OCI-LY7 (cell line): ENCODE results near the gene WDTC1. TPM values are rescaled to one million over a fixed set of nuclear protein-coding genes. Genes with fewer than 3 reads are reported as not detected.

Experiments used
- BruUV-seq: library from RNA; stranded (reverse); fragments of 400-500 nt; replicated peaks from 2 replicates; lab custom pipeline; 2021; lab: Mats Ljungman, UMichigan
- CTCF ChIA-PET: fragments of 300-600 bp; sonication (Branson Sonifier 250); formaldehyde crosslinking; loops from one replicate; lab custom pipeline; 2022; ENCODE audit warnings: antibody characterized with exemption; ENCODE audit not compliant: unreplicated experiment; lab: Charles Lee
- POLR2A ChIA-PET: fragments of 300-600 bp; sonication (Branson Sonifier 250); formaldehyde crosslinking; loops from one replicate; lab custom pipeline; 2022; ENCODE audit warnings: antibody characterized with exemption; lab: Charles Lee
- DNase-seq: peaks from one replicate; pipeline ENCODE4 v3.0.0-alpha.2; 2015; ENCODE audit warnings: low spot score
- H2AFZ ChIP-seq: fragments of 200-600 bp; sonication (generic), shearing (Covaris generic); 2 replicates; pipeline ENCODE4 v1.6.1; 2014; ENCODE audit warnings: mild to moderate bottlenecking, antibody characterized with exemption, low read length, moderate library complexity
- H3K27ac ChIP-seq: fragments of 200-600 bp; sonication (generic); 2 replicates; pipeline ENCODE4 v1.5.1; 2014; ENCODE audit warnings: mixed run types, low read depth, mild to moderate bottlenecking, moderate library complexity, low read length, inconsistent platforms; ENCODE audit not compliant: poor library complexity, severe bottlenecking
- H3K36me3 ChIP-seq: fragments of 200-600 bp; sonication (generic); 2 replicates; pipeline ENCODE4 v1.6.1; 2014; ENCODE audit warnings: mild to moderate bottlenecking, antibody characterized with exemption, low read length, moderate library complexity, mixed read lengths; ENCODE audit not compliant: insufficient read depth
- H3K4me1 ChIP-seq: fragments of 200-600 bp; sonication (generic); 2 replicates; pipeline ENCODE4 v1.5.1; 2014; ENCODE audit warnings: mild to moderate bottlenecking, low read length; ENCODE audit not compliant: insufficient read depth, poor library complexity, severe bottlenecking
- H3K4me2 ChIP-seq: fragments of 200-600 bp; sonication (generic); 2 replicates; pipeline ENCODE4 v1.6.1; 2014; ENCODE audit warnings: mild to moderate bottlenecking, low read length
- H3K4me3 ChIP-seq: fragments of 200-600 bp; sonication (generic); 2 replicates; pipeline ENCODE4 v1.5.1; 2014; ENCODE audit warnings: mild to moderate bottlenecking, low read depth, low read length; ENCODE audit not compliant: poor library complexity, severe bottlenecking
- H3K79me2 ChIP-seq: fragments of 200-600 bp; sonication (generic); 2 replicates; pipeline ENCODE4 v1.6.1; 2016; ENCODE audit warnings: low read depth, mild to moderate bottlenecking, low read length, moderate library complexity, mixed read lengths; ENCODE audit not compliant: insufficient read depth
- H3K9me2 ChIP-seq: fragments of 200-600 bp; sonication (generic); 2 replicates; pipeline ENCODE4 v1.6.1; 2016; ENCODE audit warnings: mild to moderate bottlenecking, low read length, mixed read lengths; ENCODE audit not compliant: insufficient read depth
- H3K9me3 ChIP-seq: fragments of 200-600 bp; sonication (generic); 2 replicates; pipeline ENCODE4 v1.6.1; 2014; ENCODE audit warnings: mild to moderate bottlenecking, mixed run types, low read length, mixed read lengths
- H4K20me1 ChIP-seq: fragments of 200-600 bp; sonication (generic); 2 replicates; pipeline ENCODE4 v1.6.1; 2014; ENCODE audit warnings: mild to moderate bottlenecking, antibody characterized with exemption, low read length, moderate library complexity, mixed read lengths; ENCODE audit not compliant: insufficient read depth
- EZH2phosphoT487 ChIP-seq: fragments of 200-600 bp; sonication (generic); IDR thresholded peaks from 2 replicates; pipeline ENCODE4 v1.6.1; 2018; ENCODE audit warnings: low read depth, borderline replicate concordance, mild to moderate bottlenecking, mixed run types, antibody characterized with exemption, low read length, moderate library complexity, mixed read lengths
- intact Hi-C: fragments of 100-400 bp; cut with micrococcal nuclease; formaldehyde crosslinking; loops from one replicate; pipeline ENCODE4 v1.10.0; 2022; ENCODE audit not compliant: unreplicated experiment
- total RNA-seq, 2 experiments: library from RNA; depleted of rRNA in 1 of 2; stranded (reverse); fragments of >200 nt in 1 of 2; shearing (Covaris generic) in 1 of 2; gene quantifications; 2 replicates each; pipeline ENCODE4 v1.2.3, GENCODE V29; 2014 to 2022
- TF ChIP-seq, protein P1 (sequence below): fragments of 200-600 bp; sonication (generic); conservative IDR thresholded peaks from 2 replicates; pipeline ENCODE4 v1.5.1; 2014; ENCODE audit warnings: mild to moderate bottlenecking, antibody characterized with exemption, low read length, moderate library complexity, mixed read lengths

Gene WDTC1
- total RNA-seq, 2 experiments from 2014 or later, result 18.2 to 27.8 TPM

DNA sequence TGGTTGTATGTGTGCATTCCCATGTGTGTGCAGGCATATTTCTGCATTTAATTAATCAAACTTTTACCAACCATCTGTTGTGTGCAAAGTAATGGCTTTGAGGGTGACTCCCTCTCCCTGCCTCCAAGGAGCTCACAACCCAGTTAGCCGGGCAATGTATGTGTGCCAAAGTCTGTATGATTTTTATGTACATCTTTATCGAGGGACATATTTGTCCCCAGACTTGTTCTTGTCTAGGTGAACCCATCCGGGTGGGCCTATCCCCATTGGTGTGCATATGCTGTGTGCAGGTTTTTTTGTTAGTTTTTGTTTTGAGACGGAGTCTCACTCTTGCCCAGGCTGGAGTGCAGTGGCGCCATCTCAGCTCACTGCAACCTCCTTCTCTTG is 109.2 kb downstream of the WDTC1 start:
- H3K4me3 ChIP-seq, result peak overlapping the region; percentile 81
- H3K27ac ChIP-seq, result peak overlapping the region; percentile 70
- no peaks in the 10 kb centered on the region for H3K9me3 ChIP-seq
- no peaks in the 10 kb centered on the region for H3K9me2 ChIP-seq
- peak overlapping the region; percentile 96 for H3K4me2 ChIP-seq
- peak overlapping the region; percentile 76; the same call in 1 of the 2 replicates for H2AFZ ChIP-seq
- ChIA-PET POLR2A (interaction anchor here (1.1 kb wide), 1 partner anchor 93 kb away, joined by 3 read pairs; no protein-coding TSS in a partner anchor), CTCF (interaction anchor here (0.6 kb wide), 1 partner anchor 13 kb away, joined by 3 read pairs; no protein-coding TSS in a partner anchor)
- BruUV-seq, result no TSS peak
- intact Hi-C loops, result loop anchor here (1.0 to 5.0 kb wide), 2 partner anchors 14 to 49 kb away; partner anchors contain the start of gene GPR3
- DNase-seq, result peak; percentile 24
- TF ChIP-seq EZH2phosphoT487, result no peak
- TF ChIP-seq, protein P1, sequence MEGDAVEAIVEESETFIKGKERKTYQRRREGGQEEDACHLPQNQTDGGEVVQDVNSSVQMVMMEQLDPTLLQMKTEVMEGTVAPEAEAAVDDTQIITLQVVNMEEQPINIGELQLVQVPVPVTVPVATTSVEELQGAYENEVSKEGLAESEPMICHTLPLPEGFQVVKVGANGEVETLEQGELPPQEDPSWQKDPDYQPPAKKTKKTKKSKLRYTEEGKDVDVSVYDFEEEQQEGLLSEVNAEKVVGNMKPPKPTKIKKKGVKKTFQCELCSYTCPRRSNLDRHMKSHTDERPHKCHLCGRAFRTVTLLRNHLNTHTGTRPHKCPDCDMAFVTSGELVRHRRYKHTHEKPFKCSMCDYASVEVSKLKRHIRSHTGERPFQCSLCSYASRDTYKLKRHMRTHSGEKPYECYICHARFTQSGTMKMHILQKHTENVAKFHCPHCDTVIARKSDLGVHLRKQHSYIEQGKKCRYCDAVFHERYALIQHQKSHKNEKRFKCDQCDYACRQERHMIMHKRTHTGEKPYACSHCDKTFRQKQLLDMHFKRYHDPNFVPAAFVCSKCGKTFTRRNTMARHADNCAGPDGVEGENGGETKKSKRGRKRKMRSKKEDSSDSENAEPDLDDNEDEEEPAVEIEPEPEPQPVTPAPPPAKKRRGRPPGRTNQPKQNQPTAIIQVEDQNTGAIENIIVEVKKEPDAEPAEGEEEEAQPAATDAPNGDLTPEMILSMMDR, result 0 out of 2 replicates have a peak, but pooled peaks have one; percentile 17
- H3K4me1 ChIP-seq, result peaks cover 44% of the 10 kb centered on the region
- peaks cover 5% of the 10 kb centered on the region; the same call in 1 of the 2 replicates for H3K79me2 ChIP-seq
- H3K36me3 ChIP-seq, result peaks cover 8% of the 10 kb centered on the region; the same call in 1 of the 2 replicates
- no peaks in the 10 kb centered on the region for H4K20me1 ChIP-seq

DNA sequence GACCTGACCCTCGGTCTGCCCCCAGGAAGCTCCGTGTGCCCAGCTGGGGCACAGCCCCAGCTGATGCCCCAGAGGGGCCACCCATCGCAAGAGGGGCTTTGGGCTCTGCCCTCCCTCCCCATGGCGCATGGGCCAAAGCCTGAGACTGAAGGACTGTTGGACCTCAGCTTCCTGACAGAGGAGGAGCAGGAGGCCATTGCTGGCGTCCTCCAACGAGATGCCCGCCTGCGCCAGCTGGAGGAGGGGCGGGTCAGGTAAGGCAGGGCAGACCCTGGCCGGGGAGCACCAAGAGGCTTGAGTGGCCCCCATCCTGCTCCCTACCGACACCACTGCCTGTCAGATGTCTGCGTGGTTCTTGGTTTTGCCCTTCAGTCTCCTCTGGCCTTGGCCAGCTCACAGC is 110.8 kb downstream of the WDTC1 start:
- POLR2A ChIA-PET, result interaction anchor here (0.5 to 0.6 kb wide), 2 partner anchors 233 to 904 kb away, joined by 3 read pairs; no protein-coding TSS in a partner anchor
- no peaks in the 10 kb centered on the region for H3K9me3 ChIP-seq
- no peaks in the 10 kb centered on the region for H3K9me2 ChIP-seq
- no peaks in the 10 kb centered on the region for H4K20me1 ChIP-seq
- no peak overlapping the region for H3K4me3 ChIP-seq
- H3K79me2 ChIP-seq, result peaks cover 5% of the 10 kb centered on the region; the same call in 1 of the 2 replicates
- peaks cover 8% of the 10 kb centered on the region; the same call in 1 of the 2 replicates for H3K36me3 ChIP-seq
- CTCF ChIA-PET, result interaction anchor here (1.4 kb wide), 1 partner anchor 13 kb away, joined by 4 read pairs; no protein-coding TSS in a partner anchor
- intact Hi-C loops, result no loop called here
- no peak overlapping the region for H3K4me2 ChIP-seq
- H3K27ac ChIP-seq, result no peak overlapping the region
- peaks cover 38% of the 10 kb centered on the region for H3K4me1 ChIP-seq
- DNase-seq, result no peak
- BruUV-seq, result no TSS peak
- H2AFZ ChIP-seq, result no peak overlapping the region
- TF ChIP-seq EZH2phosphoT487, result no peak
- TF ChIP-seq, protein P1, result no peak

DNA sequence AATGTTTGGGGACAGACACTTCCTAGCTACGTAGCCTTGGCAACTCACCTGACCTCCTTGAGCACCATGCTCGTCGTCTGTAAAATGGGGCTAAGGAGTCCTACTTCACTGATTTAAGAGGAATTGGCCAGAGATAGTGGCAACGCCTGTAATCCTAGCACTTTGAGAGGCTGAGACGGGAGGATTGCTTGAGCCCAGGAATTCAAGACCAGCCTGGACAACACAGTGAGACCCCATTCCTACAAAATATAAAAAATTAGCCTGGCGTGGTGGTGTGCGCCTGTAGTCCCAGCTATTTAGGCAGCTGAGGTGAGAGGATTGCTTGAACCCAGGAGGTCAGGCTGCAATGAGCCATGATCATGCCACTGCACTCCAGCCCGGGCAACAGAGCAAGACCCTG is 111.9 kb downstream of the WDTC1 start:
- Histone ChIP-seq H3K4me1 (peaks cover 27% of the 10 kb centered on the region), H3K79me2 (peaks cover 5% of the 10 kb centered on the region; the same call in 1 of the 2 replicates), H3K4me3 (no peak overlapping the region), H3K9me3 (no peaks in the 10 kb centered on the region), H3K4me2 (no peak overlapping the region), H2AFZ (no peak overlapping the region), H3K36me3 (peaks cover 8% of the 10 kb centered on the region; the same call in 1 of the 2 replicates), H3K9me2 (no peaks in the 10 kb centered on the region), H3K27ac (no peak overlapping the region), H4K20me1 (no peaks in the 10 kb centered on the region)
- no peak for DNase-seq
- BruUV-seq, result no TSS peak
- ChIA-PET POLR2A (interaction anchor here (0.7 kb wide), 1 partner anchor 45 kb away, joined by 3 read pairs; no protein-coding TSS in a partner anchor), CTCF (no interaction called here)
- intact Hi-C loops, result no loop called here
- TF ChIP-seq EZH2phosphoT487, result no peak
- TF ChIP-seq, protein P1, result no peak
